Stimulated activated CD4-positive, alpha-beta T cell treated with anti-CD3 and anti-CD28 coated beads, Interleukin-15, amount 100 ng/mL, for 48 hours (primary cell): ENCODE data around the gene SFRP5.

Source experiments
- DNase-seq, 2 donors: peaks; one replicate each; pipeline ENCODE4 v3.0.0-alpha.2; 2020; ENCODE audit warnings: low read depth in 2 of 2

Gene SFRP5

GRCh38 chr10:97765201-97765600 lies 6.6 kb downstream of the SFRP5 start:
- DNase-seq = no peak

DNA sequence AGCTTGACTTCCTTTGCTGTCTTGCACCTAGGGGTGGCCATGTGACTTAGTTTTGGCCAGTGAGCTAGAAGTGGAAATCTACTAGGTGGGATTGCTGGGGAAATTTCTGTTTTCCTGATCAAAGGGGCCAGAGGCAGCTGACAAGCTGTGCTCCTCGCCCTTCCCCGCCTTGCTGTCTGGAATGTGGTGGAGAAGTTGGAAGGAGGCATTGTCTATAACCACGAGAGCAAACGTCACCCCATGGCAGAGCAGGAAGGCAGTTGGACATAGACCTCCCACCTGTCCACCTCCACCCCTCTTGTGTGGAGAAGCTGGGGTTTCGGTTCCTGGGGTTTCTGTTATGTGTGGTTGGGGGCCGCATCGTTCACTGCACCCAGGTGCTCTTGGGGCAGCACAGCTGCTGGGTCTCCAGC lies 7.3 kb downstream of the SFRP5 start:
- DNase-seq = no peak

DNA sequence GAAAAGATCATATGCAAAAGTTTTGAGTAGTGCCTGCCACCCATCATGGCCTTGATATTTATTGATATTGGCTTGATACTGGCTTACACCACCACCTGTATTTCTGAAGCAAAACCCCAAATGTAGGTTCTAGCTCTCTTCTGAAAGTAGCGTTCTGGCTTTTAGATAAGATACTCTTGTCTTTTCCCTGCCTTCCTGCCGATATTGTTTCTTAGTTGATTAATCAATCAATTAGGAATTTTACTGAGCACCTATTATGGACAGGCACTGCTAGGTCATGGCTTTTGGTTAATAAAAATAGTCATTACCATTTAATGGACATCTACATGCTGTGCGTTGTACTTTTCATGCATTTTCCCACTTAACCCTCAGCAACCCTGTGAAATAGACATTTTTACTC lies 7.9 kb downstream of the SFRP5 start:
- no peak for DNase-seq

DNA sequence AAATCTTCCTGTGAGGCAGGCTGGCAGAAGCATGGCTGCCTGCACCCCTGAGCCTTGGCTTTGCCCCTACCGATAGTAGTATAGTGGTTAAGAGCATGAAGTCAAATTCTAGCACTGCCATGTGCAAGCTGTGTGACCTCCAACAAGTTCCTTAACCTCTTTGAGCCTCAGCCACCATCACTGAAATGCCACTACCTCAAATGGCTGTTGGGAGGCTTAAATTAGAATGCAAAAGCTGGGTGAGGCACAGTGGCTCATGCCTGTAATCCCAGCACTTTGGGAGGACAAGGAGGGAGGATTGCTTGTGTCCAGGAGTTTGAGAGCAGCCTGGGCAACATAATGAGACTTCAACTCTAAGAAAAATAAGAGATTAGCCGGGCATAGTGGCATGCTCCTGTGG lies 8.4 kb downstream of the SFRP5 start:
- no peak for DNase-seq

GRCh38 chr10:97762816-97763215 lies 9.0 kb downstream of the SFRP5 start:
- no peak for DNase-seq

DNA sequence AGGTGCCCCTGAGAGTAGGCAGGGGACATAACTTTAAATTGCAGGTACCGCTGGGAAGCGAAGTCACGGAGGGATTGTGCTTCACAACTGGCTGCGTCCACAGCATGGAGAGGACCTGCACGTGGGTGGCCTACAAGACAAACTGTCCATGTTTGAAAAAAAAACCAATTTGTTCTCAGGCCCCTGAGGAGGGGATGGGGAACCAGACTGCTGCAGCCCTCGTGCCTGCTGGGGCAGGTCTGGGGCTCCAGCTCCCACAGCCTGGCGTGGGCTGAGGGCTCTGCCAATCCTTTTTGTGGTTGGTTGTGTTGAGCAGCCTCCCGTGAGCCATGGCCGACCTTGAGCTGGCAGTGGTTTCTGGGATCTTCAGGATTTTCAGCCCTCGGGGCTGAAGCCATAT lies 9.7 kb downstream of the SFRP5 start:
- DNase-seq = no peak

- DNase-seq = no peak
These were observed 10.4 kb downstream of the SFRP5 start for GRCh38 chr10:97761331-97761865.

DNA sequence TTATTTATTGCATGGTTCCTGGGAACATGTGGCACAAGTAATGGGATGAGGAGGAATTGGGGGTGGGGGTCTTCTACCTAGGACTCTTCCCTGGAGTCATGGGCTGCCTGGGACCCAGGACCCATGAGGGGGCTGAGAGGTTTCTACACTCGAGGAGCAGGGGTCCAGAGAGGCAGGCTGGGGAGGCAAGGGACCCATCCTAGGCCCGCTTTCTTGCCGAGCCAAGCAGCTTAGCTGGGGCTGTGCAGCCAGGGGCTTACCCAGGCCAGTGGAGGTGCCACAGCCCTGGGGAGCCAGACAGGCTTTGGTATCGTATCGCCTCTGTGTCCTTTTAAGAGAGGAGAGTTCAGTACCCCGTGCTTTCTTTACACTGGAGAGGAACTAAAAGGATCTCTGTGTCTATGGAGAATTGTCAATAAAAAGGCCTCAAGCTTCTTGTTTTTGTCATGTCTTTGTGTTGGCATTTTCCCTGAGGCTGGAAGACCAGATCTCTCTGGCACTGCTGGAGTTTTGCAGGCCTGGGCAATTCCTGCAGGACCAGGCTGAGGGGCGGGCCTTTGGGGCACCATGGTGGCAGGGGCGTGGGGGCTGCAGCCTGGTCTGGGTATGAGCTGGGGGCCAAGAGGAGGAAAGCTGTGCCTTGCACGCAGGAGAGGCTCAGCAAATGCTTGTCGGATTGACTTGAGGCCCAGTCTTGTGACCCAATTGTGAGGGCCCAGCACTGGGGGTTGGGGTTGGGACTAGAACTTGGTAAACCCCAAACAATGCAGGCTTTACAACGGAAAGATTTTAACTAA lies 11.1 kb downstream of the SFRP5 start:
- no peak for DNase-seq

GRCh38 chr10:97759946-97760345 lies 11.9 kb downstream of the SFRP5 start:
- DNase-seq = no peak

- DNase-seq = peak in 1 of 2 donors; percentile 19
These were observed 12.5 kb downstream of the SFRP5 start for GRCh38 chr10:97759158-97759887.

DNA sequence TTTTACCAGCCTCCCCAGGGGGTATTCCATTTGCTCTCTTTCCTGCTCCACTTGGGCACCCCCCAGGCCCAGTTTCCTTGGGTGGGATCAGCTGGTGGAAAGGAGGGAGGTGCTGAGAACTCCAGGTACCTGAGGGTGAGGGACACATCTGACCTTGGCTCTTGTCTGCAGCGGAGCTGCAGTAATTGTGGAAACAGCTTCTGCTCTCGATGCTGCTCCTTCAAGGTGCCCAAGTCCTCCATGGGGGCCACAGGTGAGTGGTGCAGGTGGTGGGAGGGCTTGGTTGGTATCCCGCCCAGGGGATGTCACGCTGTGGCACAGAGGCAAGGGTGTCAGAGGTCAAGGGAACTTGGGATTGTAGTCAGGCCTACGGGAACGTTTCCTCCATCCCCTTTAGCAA lies 14.3 kb downstream of the SFRP5 start:
- no peak for DNase-seq

DNA sequence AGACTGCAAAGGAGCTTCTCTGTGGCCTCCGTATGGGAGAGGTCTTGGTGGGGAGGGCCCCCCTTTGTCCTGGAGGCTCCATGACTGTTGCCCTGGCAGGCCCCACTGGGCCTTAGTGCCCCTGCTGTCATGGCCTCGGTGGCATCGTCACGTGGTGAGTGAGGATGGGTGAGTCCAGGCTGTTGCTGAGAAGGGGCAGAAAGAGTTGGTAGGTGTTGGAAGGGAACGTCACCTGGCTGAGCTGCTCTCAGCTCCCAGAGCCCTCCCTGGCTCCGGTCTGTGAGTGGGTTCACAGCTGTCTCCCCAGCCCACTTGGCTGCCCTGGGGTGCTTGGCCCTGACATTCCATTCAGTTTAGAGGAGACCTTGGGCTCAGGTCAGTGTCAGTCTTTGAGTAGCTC lies 16.1 kb downstream of the SFRP5 start:
- DNase-seq = no peak

DNA sequence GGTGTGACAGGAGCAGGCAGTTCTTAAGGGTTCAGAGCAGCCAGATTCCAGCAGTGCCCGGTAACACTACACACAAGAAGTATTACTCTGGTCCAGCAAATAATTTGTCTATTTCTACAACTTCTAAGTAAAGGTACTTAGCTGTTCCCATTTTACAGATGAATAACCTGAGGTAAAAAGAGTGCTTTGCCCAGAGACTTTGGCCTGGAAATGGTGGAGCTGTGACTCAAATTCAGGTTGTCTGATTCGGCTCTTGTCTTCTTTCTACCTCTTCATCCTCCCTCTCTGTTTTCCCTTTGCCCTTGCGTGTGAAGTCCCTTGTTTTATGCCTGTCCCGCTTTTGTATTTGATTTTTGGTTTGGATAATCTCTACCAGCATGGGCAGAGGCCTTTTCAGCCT lies 17.1 kb downstream of the SFRP5 start:
- no peak for DNase-seq

- DNase-seq = no peak
These were observed 18.8 kb downstream of the SFRP5 start for GRCh38 chr10:97752956-97753355.

- no peak for DNase-seq
These were observed 23.7 kb downstream of the SFRP5 start for GRCh38 chr10:97748116-97748515.

GRCh38 chr10:97747573-97747972 lies 24.2 kb downstream of the SFRP5 start:
- no peak for DNase-seq

DNA sequence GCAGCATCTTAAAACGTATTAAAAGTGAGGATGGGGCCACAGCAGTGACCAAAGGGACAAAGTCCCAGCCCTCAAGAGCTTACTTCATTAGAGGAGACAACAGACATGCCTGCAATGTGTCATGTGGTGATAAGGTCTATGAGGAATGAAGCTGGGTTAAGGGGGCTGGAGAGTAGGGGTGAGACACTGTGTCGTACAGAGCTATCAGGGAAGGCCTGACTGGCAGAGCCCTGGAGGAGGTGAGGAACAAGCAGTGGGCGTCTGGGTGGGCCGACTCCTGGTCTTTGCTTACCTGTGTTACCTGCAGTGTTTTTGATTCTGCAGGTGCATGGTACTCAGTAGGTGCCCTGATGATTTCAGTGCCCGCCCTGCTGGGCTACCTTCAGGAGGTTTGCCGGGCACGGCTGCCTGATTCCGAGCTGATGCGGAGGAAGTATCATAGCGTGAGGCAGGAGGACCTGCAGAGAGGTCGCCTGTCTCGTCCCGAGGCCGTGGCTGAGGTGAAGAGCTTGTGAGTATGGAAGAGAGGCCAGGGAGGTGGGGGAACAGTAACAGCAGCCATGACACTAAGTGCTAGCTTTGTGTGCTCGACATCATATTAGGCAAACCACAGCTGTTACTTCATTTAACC lies 27.3 kb downstream of the SFRP5 start:
- no peak for DNase-seq

- DNase-seq = no peak
These were observed 28.4 kb downstream of the SFRP5 start for GRCh38 chr10:97743169-97743943.

- no peak for DNase-seq
These were observed 31.2 kb downstream of the SFRP5 start for GRCh38 chr10:97740613-97741012.

GRCh38 chr10:97738616-97739015 lies 33.2 kb downstream of the SFRP5 start:
- no peak for DNase-seq

GRCh38 chr10:97737770-97738265 lies 34.0 kb downstream of the SFRP5 start:
- DNase-seq = no peak
